Suprapubic skin (tissue), 4 donors: Measurements from ENCODE around the gene LCN12.

Experiments used
- EP300 ChIP-seq: sonication (generic); formaldehyde crosslinking; IDR thresholded peaks from one replicate; pipeline ENCODE4 v1.6.1; 2017; ENCODE audit warnings: antibody characterized with exemption
- POLR2A ChIP-seq, 2 donors: fragments of 450-650 bp; IDR thresholded peaks; one replicate each; pipeline ENCODE4 v1.6.1; 2017; ENCODE audit warnings: antibody characterized with exemption in 2 of 2, mild to moderate bottlenecking in 2 of 2, moderate library complexity in 2 of 2
- POLR2AphosphoS5 ChIP-seq, 3 donors: sonication (generic); formaldehyde crosslinking; IDR thresholded peaks; one replicate each; pipeline ENCODE4 v1.6.1; 2017; ENCODE audit warnings: antibody characterized with exemption in 3 of 3
- TF ChIP-seq, protein P1 (sequence below), 2 donors: fragments of 200-600 bp in 1 of 2; fragments of 450-650 bp in 1 of 2; sonication (generic) in 1 of 2; IDR thresholded peaks; one replicate each; pipeline ENCODE4 v1.5.1; 2016 to 2019; ENCODE audit warnings: antibody characterized with exemption in 2 of 2, mild to moderate bottlenecking in 1 of 2, moderate library complexity in 1 of 2

DNA sequence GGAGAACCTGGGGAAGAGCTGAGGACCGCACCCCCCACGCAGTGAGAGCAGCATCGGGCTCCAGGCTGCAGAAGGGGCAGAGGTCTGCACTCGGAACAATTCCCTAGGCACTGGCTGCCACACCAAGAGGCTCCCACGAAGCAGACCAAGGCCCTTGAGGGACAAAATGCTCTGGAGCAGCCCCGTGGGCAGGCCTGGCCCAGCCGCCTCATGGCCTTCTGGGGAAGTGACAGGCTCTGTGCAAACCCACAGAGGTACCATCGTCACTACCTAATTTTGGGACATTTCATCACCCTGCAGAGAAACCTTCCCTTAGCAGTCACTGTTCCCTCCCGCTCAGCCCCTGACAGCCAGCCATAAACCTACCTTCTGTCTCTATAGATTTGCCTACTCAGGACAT lies 23.5 kb upstream of the LCN12 start:
- TF ChIP-seq, protein P1, sequence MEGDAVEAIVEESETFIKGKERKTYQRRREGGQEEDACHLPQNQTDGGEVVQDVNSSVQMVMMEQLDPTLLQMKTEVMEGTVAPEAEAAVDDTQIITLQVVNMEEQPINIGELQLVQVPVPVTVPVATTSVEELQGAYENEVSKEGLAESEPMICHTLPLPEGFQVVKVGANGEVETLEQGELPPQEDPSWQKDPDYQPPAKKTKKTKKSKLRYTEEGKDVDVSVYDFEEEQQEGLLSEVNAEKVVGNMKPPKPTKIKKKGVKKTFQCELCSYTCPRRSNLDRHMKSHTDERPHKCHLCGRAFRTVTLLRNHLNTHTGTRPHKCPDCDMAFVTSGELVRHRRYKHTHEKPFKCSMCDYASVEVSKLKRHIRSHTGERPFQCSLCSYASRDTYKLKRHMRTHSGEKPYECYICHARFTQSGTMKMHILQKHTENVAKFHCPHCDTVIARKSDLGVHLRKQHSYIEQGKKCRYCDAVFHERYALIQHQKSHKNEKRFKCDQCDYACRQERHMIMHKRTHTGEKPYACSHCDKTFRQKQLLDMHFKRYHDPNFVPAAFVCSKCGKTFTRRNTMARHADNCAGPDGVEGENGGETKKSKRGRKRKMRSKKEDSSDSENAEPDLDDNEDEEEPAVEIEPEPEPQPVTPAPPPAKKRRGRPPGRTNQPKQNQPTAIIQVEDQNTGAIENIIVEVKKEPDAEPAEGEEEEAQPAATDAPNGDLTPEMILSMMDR (IDR thresholded peaks at IDR 0.05) = no peak
- TF ChIP-seq POLR2A (IDR thresholded peaks at IDR 0.05) (no peak), POLR2AphosphoS5 (IDR thresholded peaks at IDR 0.05) (no peak), EP300 (no peak)
